Thoracic aorta (tissue), 2 donors: ENCODE data around the gene SGIP1. TPM values are rescaled to one million over a fixed set of nuclear protein-coding genes. Genes with fewer than 3 reads are reported as not detected.
A peak's percentile ranks its signal among the peaks of the same experiment; 100 is the strongest.
"Not testable (repeated sequence)": the region's sequence is repeated elsewhere in the genome, so short reads cannot be mapped to it uniquely, and the experiment has no call there.

Experiments used
- ATAC-seq: fragments of 150-250 bp; one replicate; pipeline ENCODE4 v1.8.0; 2017; ENCODE audit warnings: low read depth; ENCODE audit not compliant: insufficient number of reproducible peaks, low FRiP score
- DNase-seq: peaks from one replicate; pipeline ENCODE4 v3.0.0-alpha.2; 2020; ENCODE audit warnings: low spot score
- H3K27ac ChIP-seq, 2 donors: fragments of 200-600 bp; sonication (generic); 1 replicate in 1 of 2; 2 replicates in 1 of 2; pipeline ENCODE4 v1.5.1; 2016; ENCODE audit warnings: mild to moderate bottlenecking in 2 of 2, moderate library complexity in 2 of 2
- H3K27me3 ChIP-seq: fragments of 200-600 bp; sonication (generic); replicated peaks from 2 replicates; pipeline ENCODE4 v1.6.0; 2016; ENCODE audit warnings: mild to moderate bottlenecking; ENCODE audit not compliant: insufficient read depth
- H3K36me3 ChIP-seq: fragments of 200-600 bp; sonication (generic); one replicate; pipeline ENCODE4 v1.5.1; 2016
- H3K4me1 ChIP-seq, 2 donors: fragments of 200-600 bp; sonication (generic); 1 replicate in 1 of 2; 2 replicates in 1 of 2; pipeline versions ENCODE4 v1.5.1 to v1.6.0; 2016; ENCODE audit warnings: low read depth in 2 of 2, mild to moderate bottlenecking in 1 of 2; ENCODE audit not compliant: control insufficient read depth in 1 of 2
- H3K4me3 ChIP-seq: fragments of 200-600 bp; sonication (generic); 2 replicates; pipeline ENCODE4 v1.5.1; 2016; ENCODE audit warnings: mild to moderate bottlenecking
- H3K9me3 ChIP-seq: fragments of 200-600 bp; sonication (generic); 2 replicates; pipeline ENCODE4 v1.5.1; 2016
- CTCF ChIP-seq: fragments of 200-600 bp; sonication (generic); IDR thresholded peaks from one replicate; pipeline ENCODE4 v1.5.1; 2019; ENCODE audit warnings: antibody characterized with exemption
- total RNA-seq, 2 donors: library from RNA; depleted of rRNA; stranded (reverse); fragments of >200 nt; gene quantifications; one replicate each; pipeline versions ENCODE4 v1.1.0 to v1.2.3, GENCODE V29; 2016

The SGIP1 gene
- total RNA-seq, 2 donors from 2014 or later, result 47.4 to 116 TPM

GRCh38 chr1:66725885-66726665, 192.1 kb downstream of the SGIP1 start:
- DNase-seq (no peak), ATAC-seq (peak; percentile 84)
- Histone ChIP-seq H3K36me3 (peaks cover under 1% of the 10 kb centered on the region), H3K27me3 (no peaks in the 10 kb centered on the region), H3K4me3 (no peak overlapping the region), H3K9me3 (no peaks in the 10 kb centered on the region), H3K27ac (no peak overlapping the region), H3K4me1 (peaks cover 0 to 10% of the 10 kb centered on the region in 2 donors)
- TF ChIP-seq CTCF, result peak; percentile 91

- H3K27me3 ChIP-seq, result no peaks in the 10 kb centered on the region
- H3K27ac ChIP-seq, result no peak overlapping the region
- H3K36me3 ChIP-seq, result peaks cover 2% of the 10 kb centered on the region
- ATAC-seq (no peak), DNase-seq (no peak)
- TF ChIP-seq CTCF, result no peak
- no peak overlapping the region for H3K4me3 ChIP-seq
- no peaks in the 10 kb centered on the region for H3K9me3 ChIP-seq
- H3K4me1 ChIP-seq, result peaks cover 0 to 10% of the 10 kb centered on the region in 2 donors
These were observed 194.1 kb downstream of the SGIP1 start for GRCh38 chr1:66728021-66728420.

DNA sequence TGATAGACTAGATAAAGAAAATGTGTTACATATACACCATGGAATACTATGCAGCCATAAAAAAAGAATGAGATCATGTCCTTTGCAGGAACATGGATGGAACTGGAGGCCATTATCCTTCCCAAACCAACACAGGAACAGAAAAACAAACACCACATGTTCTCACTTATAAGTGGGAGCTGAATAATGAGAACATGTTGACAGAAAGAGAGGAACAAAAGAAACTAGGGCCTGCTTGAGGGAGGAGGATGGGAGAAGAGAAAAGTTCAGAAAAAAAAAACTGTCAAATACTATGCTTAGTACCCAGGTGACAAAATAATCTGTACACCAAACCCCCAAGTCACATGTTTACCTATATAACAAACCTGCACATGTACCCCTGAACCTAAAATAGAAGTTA, 194.8 kb downstream of the SGIP1 start:
- not testable (repeated sequence) for H3K4me1 ChIP-seq, ATAC-seq, H3K4me3 ChIP-seq, DNase-seq, H3K36me3 ChIP-seq, H3K27me3 ChIP-seq, H3K9me3 ChIP-seq, H3K27ac ChIP-seq

DNA sequence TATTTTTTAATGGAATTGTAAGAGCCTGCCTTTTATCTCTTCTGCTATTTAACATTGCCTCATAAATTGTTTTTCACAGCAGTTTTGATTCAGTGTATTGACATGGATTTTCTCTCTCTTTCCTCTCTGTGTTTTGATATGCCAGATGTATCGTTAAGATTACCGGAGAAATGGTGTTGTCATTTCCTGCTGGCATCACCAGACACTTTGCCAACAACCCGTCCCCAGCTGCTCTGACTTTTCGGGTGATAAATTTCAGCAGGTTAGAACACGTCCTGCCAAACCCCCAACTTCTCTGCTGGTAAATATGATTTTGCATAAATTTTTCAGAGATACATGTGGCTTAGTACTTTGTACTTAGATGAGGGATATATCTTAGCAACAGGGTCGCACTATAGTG, 195.2 kb downstream of the SGIP1 start:
- Histone ChIP-seq H3K27ac (no peak overlapping the region), H3K4me3 (no peak overlapping the region), H3K9me3 (no peaks in the 10 kb centered on the region), H3K4me1 (peaks cover 5 to 7% of the 10 kb centered on the region in 2 donors), H3K36me3 (peaks cover 2% of the 10 kb centered on the region), H3K27me3 (no peaks in the 10 kb centered on the region)
- no peak for TF ChIP-seq CTCF
- no peak for DNase-seq
- ATAC-seq, result no peak

DNA sequence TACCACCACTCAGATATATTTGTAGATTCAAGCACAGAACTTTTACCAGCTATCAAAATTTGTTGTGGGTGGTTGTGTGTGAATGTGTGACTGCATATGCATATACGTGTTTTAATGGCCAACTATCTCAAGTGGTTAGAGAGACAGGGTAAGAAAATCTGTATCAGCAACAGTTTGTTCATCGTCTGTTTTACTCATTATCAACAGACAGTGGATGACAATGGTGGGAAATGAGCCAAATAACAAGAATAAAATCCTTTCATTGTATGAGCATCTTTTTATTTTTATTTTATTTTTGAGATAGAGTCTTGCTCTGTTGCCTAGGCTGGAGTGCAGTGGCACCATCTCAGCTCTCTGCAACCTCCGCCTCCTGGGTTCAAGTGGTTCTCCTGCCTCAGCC, 195.6 kb downstream of the SGIP1 start:
- peaks cover 3 to 5% of the 10 kb centered on the region in 2 donors for H3K4me1 ChIP-seq
- no peak for ATAC-seq
- no peak overlapping the region for H3K4me3 ChIP-seq
- H3K27ac ChIP-seq, result no peak overlapping the region
- no peaks in the 10 kb centered on the region for H3K9me3 ChIP-seq
- peaks cover 2% of the 10 kb centered on the region for H3K36me3 ChIP-seq
- no peak for DNase-seq
- TF ChIP-seq CTCF, result no peak
- no peaks in the 10 kb centered on the region for H3K27me3 ChIP-seq

DNA sequence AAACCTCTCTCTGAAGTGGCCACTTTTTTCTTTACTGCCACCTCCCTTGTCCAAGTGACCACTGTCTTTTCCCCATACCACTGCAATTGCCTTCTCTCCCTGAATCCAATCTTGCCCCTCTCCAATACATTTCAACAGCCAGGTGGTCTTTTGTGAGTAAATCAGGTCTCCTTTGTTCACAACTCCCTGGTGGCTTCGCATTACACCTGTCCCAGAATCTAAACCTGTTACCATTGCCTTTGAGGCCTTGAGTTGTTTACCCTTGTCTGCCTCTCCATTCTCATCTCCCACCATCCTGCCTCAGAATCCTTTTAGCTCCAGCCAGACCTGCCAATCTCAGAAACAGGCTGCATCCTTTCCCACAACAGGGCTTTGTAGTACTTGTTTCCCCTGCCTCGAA, 196.5 kb downstream of the SGIP1 start:
- Histone ChIP-seq H3K27me3 (no peaks in the 10 kb centered on the region), H3K4me1 (peaks cover 0 to 5% of the 10 kb centered on the region in 2 donors), H3K27ac (no peak overlapping the region), H3K4me3 (no peak overlapping the region), H3K36me3 (peaks cover 2% of the 10 kb centered on the region), H3K9me3 (no peaks in the 10 kb centered on the region)
- ATAC-seq (no peak), DNase-seq (no peak)
- no peak for TF ChIP-seq CTCF
